IMR-90 (cell line): ENCODE measurements around the gene NFKBIZ. TPM values are rescaled to one million over a fixed set of nuclear protein-coding genes. Genes with fewer than 3 reads are reported as not detected.

Source experiments
- ATAC-seq: fragments of 200-7000 bp; cut with Tn5 transposase; 2 replicates; pipeline ENCODE4 v1.9.1; 2020; ENCODE audit warnings: low read depth, mild to moderate bottlenecking, moderate library complexity
- BruUV-seq: library from RNA; stranded (reverse); fragments of 400-500 nt; replicated peaks from 2 replicates; lab custom pipeline; 2021; lab: Mats Ljungman, UMichigan
- CTCF ChIA-PET: fragments of 300-600 bp; formaldehyde crosslinking; extraction: SDS; loops from one replicate; lab custom pipeline; 2021; ENCODE audit warnings: antibody characterized with exemption; lab: Yijun Ruan, JAX
- POLR2A ChIA-PET: fragments of 300-600 bp; sonication (Branson Sonifier 250); formaldehyde crosslinking; loops from one replicate; lab custom pipeline; 2022; ENCODE audit warnings: antibody characterized with exemption; ENCODE audit not compliant: unreplicated experiment; lab: Charles Lee
- DNase-seq: peaks from one replicate; pipeline ENCODE4 v3.0.0; 2013
- H2AFZ ChIP-seq: replicated peaks from 2 replicates; pipeline ENCODE3; 2013; ENCODE audit warnings: low read length, mild to moderate bottlenecking; ENCODE audit not compliant: poor library complexity
- H2AK5ac ChIP-seq: 2 replicates; pipeline ENCODE4 v1.6.1; 2013; ENCODE audit warnings: low read depth, low read length, inconsistent platforms
- H2AK9ac ChIP-seq: replicated peaks from 2 replicates; pipeline ENCODE3; 2013; ENCODE audit warnings: mild to moderate bottlenecking, low read depth, low read length, moderate library complexity; ENCODE audit not compliant: poor library complexity
- H2BK120ac ChIP-seq: 2 replicates; pipeline ENCODE4 v1.6.1; 2013; ENCODE audit warnings: low read depth, low read length, inconsistent platforms
- H2BK15ac ChIP-seq: 3 replicates; pipeline ENCODE4 v1.6.1; 2013; ENCODE audit warnings: low read depth, low read length, inconsistent platforms
- H2BK20ac ChIP-seq: 2 replicates; pipeline ENCODE4 v1.6.1; 2013; ENCODE audit warnings: low read depth, mild to moderate bottlenecking, inconsistent platforms, low read length, moderate library complexity
- H2BK5ac ChIP-seq: 2 replicates; pipeline ENCODE4 v1.6.1; 2013; ENCODE audit warnings: mild to moderate bottlenecking, low read depth, low read length, inconsistent platforms; ENCODE audit not compliant: poor library complexity, severe bottlenecking
- H3K14ac ChIP-seq: replicated peaks from 2 replicates; pipeline ENCODE4 v1.6.1; 2013; ENCODE audit warnings: low read depth, low read length, inconsistent platforms
- H3K18ac ChIP-seq: 2 replicates; pipeline ENCODE4 v1.6.1; 2013; ENCODE audit warnings: low read depth, low read length, control low read depth
- H3K23ac ChIP-seq: 2 replicates; pipeline ENCODE4 v1.6.1; 2013; ENCODE audit warnings: low read depth, low read length, inconsistent platforms
- H3K27ac ChIP-seq: 2 replicates; pipeline ENCODE4 v1.5.1; 2013; ENCODE audit warnings: mild to moderate bottlenecking, control low read depth, low read length; ENCODE audit not compliant: insufficient read depth
- H3K27me3 ChIP-seq: 2 replicates; pipeline ENCODE4 v1.6.1; 2013; ENCODE audit warnings: low read length; ENCODE audit not compliant: control insufficient read depth, insufficient read depth
- H3K36me3 ChIP-seq: 2 replicates; pipeline ENCODE4 v1.6.1; 2013; ENCODE audit warnings: low read length, mixed read lengths; ENCODE audit not compliant: control insufficient read depth, insufficient read depth
- H3K4ac ChIP-seq: 2 replicates; pipeline ENCODE4 v1.6.1; 2013; ENCODE audit warnings: low read depth, low read length, inconsistent platforms
- H3K4me1 ChIP-seq: 2 replicates; pipeline ENCODE4 v1.6.1; 2013; ENCODE audit warnings: low read length, mixed read lengths; ENCODE audit not compliant: control insufficient read depth, insufficient read depth
- H3K4me2 ChIP-seq: 2 replicates; pipeline ENCODE4 v1.6.1; 2013; ENCODE audit warnings: low read depth, mild to moderate bottlenecking, control low read depth, low read length, moderate library complexity
- H3K4me3 ChIP-seq: 2 replicates; pipeline ENCODE4 v1.5.1; 2013; ENCODE audit warnings: low read depth, mild to moderate bottlenecking, control low read depth, low read length, moderate library complexity; ENCODE audit not compliant: insufficient read depth
- H3K56ac ChIP-seq: 2 replicates; pipeline ENCODE4 v1.6.1; 2013; ENCODE audit warnings: low read length, inconsistent platforms; ENCODE audit not compliant: insufficient read depth; ENCODE audit errors: extremely low read depth
- H3K79me1 ChIP-seq, 2 experiments: 2 replicates each; pipeline ENCODE4 v1.6.1; 2013; ENCODE audit warnings: low read length in 2 of 2, inconsistent platforms in 1 of 2, low read depth in 1 of 2
- H3K9ac ChIP-seq: 2 replicates; pipeline ENCODE4 v1.6.1; 2013; ENCODE audit warnings: low read depth, low read length, control low read depth
- H3K9me1 ChIP-seq: 2 replicates; pipeline ENCODE4 v1.6.1; 2013; ENCODE audit warnings: low read length, inconsistent platforms; ENCODE audit not compliant: insufficient read depth
- H3K9me3 ChIP-seq: 2 replicates; pipeline ENCODE4 v1.6.1; 2013; ENCODE audit warnings: low read length; ENCODE audit not compliant: control insufficient read depth, insufficient read depth
- H4K20me1 ChIP-seq: 2 replicates; pipeline ENCODE4 v1.6.1; 2013; ENCODE audit warnings: low read length, inconsistent platforms; ENCODE audit not compliant: insufficient read depth
- H4K5ac ChIP-seq: 2 replicates; pipeline ENCODE4 v1.6.1; 2013; ENCODE audit warnings: mild to moderate bottlenecking, low read depth, low read length, control low read depth
- H4K8ac ChIP-seq, 2 experiments: 2 replicates each; pipeline ENCODE4 v1.6.1; 2013; ENCODE audit warnings: low read depth in 2 of 2, low read length in 2 of 2, control low read depth in 1 of 2, inconsistent platforms in 1 of 2
- H4K91ac ChIP-seq: 2 replicates; pipeline ENCODE4 v1.6.1; 2013; ENCODE audit warnings: low read depth, low read length, inconsistent platforms; ENCODE audit not compliant: insufficient read depth
- CEBPB ChIP-seq: IDR thresholded peaks from 2 replicates; pipeline ENCODE4 v1.6.1; 2012; ENCODE audit warnings: low read depth, low read length, improper control_type of control experiment
- FOS ChIP-seq: fragments of 150-350 bp; IDR thresholded peaks from 2 replicates; pipeline ENCODE4 v1.6.1; 2016; ENCODE audit warnings: low read depth, low read length
- MXI1 ChIP-seq: IDR thresholded peaks from 2 replicates; pipeline ENCODE4 v1.6.1; 2012; ENCODE audit warnings: low read depth, mild to moderate bottlenecking, low read length, moderate library complexity, borderline replicate concordance
- RCOR1 ChIP-seq: IDR thresholded peaks from 2 replicates; pipeline ENCODE4 v1.6.1; 2012; ENCODE audit warnings: mild to moderate bottlenecking, low read length, improper control_type of control experiment; ENCODE audit not compliant: insufficient replicate concordance
- RFX5 ChIP-seq: IDR thresholded peaks from 2 replicates; pipeline ENCODE4 v1.8.0; 2012; ENCODE audit warnings: low read depth, mild to moderate bottlenecking, low read length, moderate library complexity
- SMC3 ChIP-seq: fragments of 150-350 bp; IDR thresholded peaks from 2 replicates; pipeline ENCODE4 v1.6.1; 2016; ENCODE audit warnings: low read depth, mild to moderate bottlenecking, antibody characterized with exemption, low read length, moderate library complexity
- WGBS, 2 experiments: methylation state at CpG; one replicate each; pipeline versions ENCODE4 v1.1.5 to v1.1.7; 2013; ENCODE audit warnings: missing lambda C conversion rate in 2 of 2; ENCODE audit not compliant: insufficient read length in 1 of 2; ENCODE audit errors: extremely low coverage in 2 of 2; 5-methylcytosine and 5-hydroxymethylcytosine counted together
- dilution Hi-C: fragments of 300-500 bp; cut with HindIII; formaldehyde crosslinking; loops from one replicate; pipeline ENCODE4 v1.14.3; 2018; ENCODE audit warnings: low sequenced_read_pairs; ENCODE audit not compliant: unreplicated experiment
- in situ Hi-C: fragments of 300-500 bp; cut with MboI; formaldehyde crosslinking; loops from 3 replicates; pipeline ENCODE4 v1.14.3; 2019; ENCODE audit warnings: low sequenced_read_pairs, inconsistent platforms, mixed read lengths
- intact Hi-C: fragments of 100-400 bp; cut with micrococcal nuclease; formaldehyde crosslinking; loops from 2 replicates; pipeline ENCODE4 v1.10.0; 2022
- polyA plus RNA-seq, 3 experiments: library from polyadenylated mRNA; depleted of rRNA; stranded (reverse); fragments of >200 nt; gene quantifications; 2 replicates each; pipeline ENCODE4 v1.2.3, GENCODE V29; 2012; ENCODE audit warnings: low replicate concordance in 1 of 3
- total RNA-seq: library from RNA; depleted of rRNA; stranded (reverse); fragments of >200 nt; gene quantifications from 2 replicates; pipeline ENCODE4 v1.2.3, GENCODE V29; 2012
- TF ChIP-seq, protein P1 (sequence below): fragments of 150-350 bp; IDR thresholded peaks from 2 replicates; pipeline ENCODE4 v1.6.1; 2017; ENCODE audit warnings: mild to moderate bottlenecking, antibody characterized with exemption, low read length, low read depth
- TF ChIP-seq, protein P2 (sequence below): conservative IDR thresholded peaks from 2 replicates; pipeline ENCODE4 v1.5.1; 2012; ENCODE audit warnings: mild to moderate bottlenecking, low read depth, low read length, improper control_type of control experiment

Gene NFKBIZ
- total and polyA plus RNA-seq, 2 of the 4 experiments (the other 2 are of a cell fraction): 35.0 to 40.9 TPM

DNA sequence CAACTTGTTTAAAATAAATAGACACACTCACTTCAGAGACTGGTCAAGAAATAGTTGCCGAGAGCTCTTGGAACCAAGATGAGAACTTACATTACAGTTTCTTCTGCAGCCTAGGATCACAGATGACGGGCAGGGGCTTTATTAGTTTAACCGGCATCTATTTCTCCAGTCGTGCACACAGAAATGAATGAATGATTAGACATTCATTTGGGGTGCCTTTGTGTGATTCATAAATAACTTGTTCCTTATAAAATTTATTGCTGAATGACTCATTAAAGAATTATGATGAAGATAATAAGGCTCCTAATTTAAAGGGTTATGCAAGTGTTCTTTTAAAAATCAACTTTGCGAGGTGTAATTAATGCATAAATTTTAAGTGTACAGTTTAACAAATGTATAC is 20.8 kb downstream of the NFKBIZ start:
- CTCF ChIA-PET: interaction anchor here (0.6 kb wide), 1 partner anchor 9 kb away, joined by 4 read pairs; no protein-coding TSS in a partner anchor

More for the DNA sequence above, 20.8 kb downstream of the NFKBIZ start:
- POLR2A ChIA-PET: no interaction called here
- Histone ChIP-seq H3K4me2 (no peak overlapping the region), H3K27ac (no peak overlapping the region), H2BK20ac (no peak overlapping the region), H3K14ac (no peak overlapping the region), H2AK9ac (peak overlapping the region; percentile 47), H2BK120ac (0 out of 2 replicates have a peak overlapping the region, but pooled peaks have one; percentile 10), H3K4me3 (no peak overlapping the region), H4K91ac (no peak overlapping the region), H2AFZ (no peak overlapping the region), H3K23ac (peak overlapping the region; percentile 49), H3K79me1 (no peaks in the 10 kb centered on the region), H3K9me1 (0 out of 2 replicates have a peak, but pooled peaks cover 6% of the 10 kb centered on the region), H2AK5ac (no peak overlapping the region), H4K8ac (no peak overlapping the region), H4K20me1 (no peaks in the 10 kb centered on the region), H2BK15ac (no peak overlapping the region; the same call in 2 of the 3 replicates), H3K27me3 (no peaks in the 10 kb centered on the region), H3K4ac (no peak overlapping the region), H3K9ac (no peak overlapping the region), H3K18ac (no peak overlapping the region), H3K56ac (no peak overlapping the region), H2BK5ac (no peak overlapping the region), H3K9me3 (no peaks in the 10 kb centered on the region), H3K36me3 (no peaks in the 10 kb centered on the region), H4K5ac (no peak overlapping the region), H3K4me1 (peaks cover 12% of the 10 kb centered on the region)
- in situ Hi-C loops (no loop called here), dilution Hi-C loops (no loop called here), intact Hi-C loops (no loop called here)
- no peak for TF ChIP-seq RCOR1
- TF ChIP-seq, protein P1, sequence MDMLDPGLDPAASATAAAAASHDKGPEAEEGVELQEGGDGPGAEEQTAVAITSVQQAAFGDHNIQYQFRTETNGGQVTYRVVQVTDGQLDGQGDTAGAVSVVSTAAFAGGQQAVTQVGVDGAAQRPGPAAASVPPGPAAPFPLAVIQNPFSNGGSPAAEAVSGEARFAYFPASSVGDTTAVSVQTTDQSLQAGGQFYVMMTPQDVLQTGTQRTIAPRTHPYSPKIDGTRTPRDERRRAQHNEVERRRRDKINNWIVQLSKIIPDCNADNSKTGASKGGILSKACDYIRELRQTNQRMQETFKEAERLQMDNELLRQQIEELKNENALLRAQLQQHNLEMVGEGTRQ: no peak
- no peak for TF ChIP-seq SMC3
- TF ChIP-seq, protein P2, sequence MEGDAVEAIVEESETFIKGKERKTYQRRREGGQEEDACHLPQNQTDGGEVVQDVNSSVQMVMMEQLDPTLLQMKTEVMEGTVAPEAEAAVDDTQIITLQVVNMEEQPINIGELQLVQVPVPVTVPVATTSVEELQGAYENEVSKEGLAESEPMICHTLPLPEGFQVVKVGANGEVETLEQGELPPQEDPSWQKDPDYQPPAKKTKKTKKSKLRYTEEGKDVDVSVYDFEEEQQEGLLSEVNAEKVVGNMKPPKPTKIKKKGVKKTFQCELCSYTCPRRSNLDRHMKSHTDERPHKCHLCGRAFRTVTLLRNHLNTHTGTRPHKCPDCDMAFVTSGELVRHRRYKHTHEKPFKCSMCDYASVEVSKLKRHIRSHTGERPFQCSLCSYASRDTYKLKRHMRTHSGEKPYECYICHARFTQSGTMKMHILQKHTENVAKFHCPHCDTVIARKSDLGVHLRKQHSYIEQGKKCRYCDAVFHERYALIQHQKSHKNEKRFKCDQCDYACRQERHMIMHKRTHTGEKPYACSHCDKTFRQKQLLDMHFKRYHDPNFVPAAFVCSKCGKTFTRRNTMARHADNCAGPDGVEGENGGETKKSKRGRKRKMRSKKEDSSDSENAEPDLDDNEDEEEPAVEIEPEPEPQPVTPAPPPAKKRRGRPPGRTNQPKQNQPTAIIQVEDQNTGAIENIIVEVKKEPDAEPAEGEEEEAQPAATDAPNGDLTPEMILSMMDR: no peak
- no peak for TF ChIP-seq FOS
- TF ChIP-seq CEBPB: no peak
- TF ChIP-seq MXI1: no peak
- no peak for TF ChIP-seq RFX5
- no peak for ATAC-seq
- no CpG with 5 or more reads among the region's 5 CpGs for WGBS, 2 experiments
- BruUV-seq: no TSS peak
- DNase-seq: no peak
